ENCODE measurements around the gene TMEM272. TPM values are rescaled to one million over a fixed set of nuclear protein-coding genes. Genes with fewer than 3 reads are reported as not detected.

TMEM272 gene
- total and polyA plus RNA-seq, 3 experiments from 2014 or later: 0.12 to 0.69 (median 0.35) TPM

GRCh38 chr13:51862957-51863356 is 18.0 kb upstream of the TMEM272 start:
- peaks cover 7 to 16% of the 10 kb centered on the region in 2 donors for H3K27me3 Mint-ChIP-seq
- Histone ChIP-seq H3K4me1 (ENCODE audit: insufficient read depth, low read length) (peaks cover 3% of the 10 kb centered on the region), H3K27ac (ENCODE audit: low read depth, low read length) (no peak overlapping the region), H3K4me3 (ENCODE audit: low read length) (no peak overlapping the region), H3K9me3 (ENCODE audit: low read length) (no peaks in the 10 kb centered on the region), H3K27me3 (ENCODE audit: insufficient read depth, low read length, poor library complexity, severe bottlenecking) (no peaks in the 10 kb centered on the region), H3K36me3 (ENCODE audit: insufficient read depth, low read length) (no peaks in the 10 kb centered on the region)
- H3K9me3 Mint-ChIP-seq: no peaks in the 10 kb centered on the region
- H3K36me3 Mint-ChIP-seq: no peaks in the 10 kb centered on the region
- no peak overlapping the region for H3K4me3 Mint-ChIP-seq
- ChIA-PET CTCF (no interaction called here), POLR2A (no interaction called here)
- peaks cover 0 to 5% (median 4%) of the 10 kb centered on the region in 3 donors for H3K4me1 Mint-ChIP-seq
- DNase-seq: peak in 1 of 5 donors; percentile 11
- H3K27ac Mint-ChIP-seq: no peak overlapping the region

GRCh38 chr13:51861723-51862300 is 16.8 kb upstream of the TMEM272 start, which contains the start of gene CCDC70:
Gene CCDC70 (plus strand): TSS chr13:51861969. CDS start chr13:51865412, 3,443 bp downstream.
- no peak within 1 kb of the TSS for H3K27ac ChIP-seq (ENCODE audit: low read depth, low read length)
- Mint-ChIP-seq H3K36me3 (no peaks in the 10 kb centered on the region), H3K9me3 (no peaks in the 10 kb centered on the region), H3K4me3 (no peak within 1 kb of the TSS), H3K27ac (peak within 1 kb of the TSS in 1 of 8 donors; percentile 35), H3K4me1 (peaks cover 0 to 5% (median 4%) of the 10 kb centered on the region in 3 donors), H3K27me3 (peaks cover 7 to 11% of the 10 kb centered on the region in 2 donors)
- H3K27me3 ChIP-seq (ENCODE audit: insufficient read depth, low read length, poor library complexity, severe bottlenecking): no peaks in the 10 kb centered on the region
- no peaks in the 10 kb centered on the region for H3K36me3 ChIP-seq (ENCODE audit: insufficient read depth, low read length)
- ChIA-PET POLR2A (no interaction called here), CTCF (no interaction called here)
- no peak for DNase-seq
- H3K4me1 ChIP-seq (ENCODE audit: insufficient read depth, low read length): peaks cover 3% of the 10 kb centered on the region
- H3K4me3 ChIP-seq (ENCODE audit: low read length): no peak within 1 kb of the TSS
- H3K9me3 ChIP-seq (ENCODE audit: low read length): no peaks in the 10 kb centered on the region

- DNase-seq: no peak
- H3K27me3 Mint-ChIP-seq: peaks cover 5 to 25% of the 10 kb centered on the region in 2 donors
- H3K4me1 Mint-ChIP-seq: peaks cover 0 to 5% (median 4%) of the 10 kb centered on the region in 3 donors
- H3K27ac Mint-ChIP-seq: no peak overlapping the region
- no peaks in the 10 kb centered on the region for H3K9me3 ChIP-seq (ENCODE audit: low read length)
- H3K4me1 ChIP-seq (ENCODE audit: insufficient read depth, low read length): peaks cover 3% of the 10 kb centered on the region
- ChIA-PET POLR2A (no interaction called here), CTCF (interaction anchor here (1.9 kb wide), 1 partner anchor 9 kb away, joined by 8 read pairs; no protein-coding TSS in a partner anchor)
- H3K9me3 Mint-ChIP-seq: no peaks in the 10 kb centered on the region
- H3K36me3 ChIP-seq (ENCODE audit: insufficient read depth, low read length): no peaks in the 10 kb centered on the region
- H3K36me3 Mint-ChIP-seq: no peaks in the 10 kb centered on the region
- H3K4me3 Mint-ChIP-seq: no peak overlapping the region
- H3K4me3 ChIP-seq (ENCODE audit: low read length): no peak overlapping the region
- no peaks in the 10 kb centered on the region for H3K27me3 ChIP-seq (ENCODE audit: insufficient read depth, low read length, poor library complexity, severe bottlenecking)
- no peak overlapping the region for H3K27ac ChIP-seq (ENCODE audit: low read depth, low read length)
These were observed 13.7 kb upstream of the TMEM272 start for GRCh38 chr13:51858433-51859247.

- no peaks in the 10 kb centered on the region for H3K9me3 ChIP-seq (ENCODE audit: low read length)
- no peaks in the 10 kb centered on the region for H3K27me3 ChIP-seq (ENCODE audit: insufficient read depth, low read length, poor library complexity, severe bottlenecking)
- H3K9me3 Mint-ChIP-seq: no peaks in the 10 kb centered on the region
- H3K36me3 ChIP-seq (ENCODE audit: insufficient read depth, low read length): no peaks in the 10 kb centered on the region
- no peak overlapping the region for H3K4me3 Mint-ChIP-seq
- H3K27ac ChIP-seq (ENCODE audit: low read depth, low read length): no peak overlapping the region
- POLR2A ChIA-PET: no interaction called here
- H3K4me1 ChIP-seq (ENCODE audit: insufficient read depth, low read length): no peaks in the 10 kb centered on the region
- H3K36me3 Mint-ChIP-seq: no peaks in the 10 kb centered on the region
- H3K4me3 ChIP-seq (ENCODE audit: low read length): no peak overlapping the region
- H3K4me1 Mint-ChIP-seq: no peaks in the 10 kb centered on the region
- CTCF ChIA-PET: no interaction called here
- H3K27me3 Mint-ChIP-seq: peaks cover 2 to 31% of the 10 kb centered on the region in 2 donors
- DNase-seq: no peak
- no peak overlapping the region for H3K27ac Mint-ChIP-seq
These were observed 12.0 kb upstream of the TMEM272 start for GRCh38 chr13:51856998-51857397.

GRCh38 chr13:51856027-51856736 is 11.2 kb upstream of the TMEM272 start:
- no peak for DNase-seq
- Mint-ChIP-seq H3K4me3 (no peak overlapping the region), H3K4me1 (no peaks in the 10 kb centered on the region), H3K27me3 (peaks cover 7 to 36% of the 10 kb centered on the region in 2 donors), H3K27ac (no peak overlapping the region), H3K9me3 (no peaks in the 10 kb centered on the region), H3K36me3 (no peaks in the 10 kb centered on the region)
- Histone ChIP-seq H3K4me1 (ENCODE audit: insufficient read depth, low read length) (no peaks in the 10 kb centered on the region), H3K4me3 (ENCODE audit: low read length) (no peak overlapping the region), H3K27me3 (ENCODE audit: insufficient read depth, low read length, poor library complexity, severe bottlenecking) (no peaks in the 10 kb centered on the region), H3K27ac (ENCODE audit: low read depth, low read length) (no peak overlapping the region), H3K36me3 (ENCODE audit: insufficient read depth, low read length) (no peaks in the 10 kb centered on the region), H3K9me3 (ENCODE audit: low read length) (no peaks in the 10 kb centered on the region)
- POLR2A ChIA-PET: no interaction called here
- CTCF ChIA-PET: interaction anchor here (1.0 kb wide), 1 partner anchor 11 kb away, joined by 3 read pairs; the partner anchor contains the start of gene TMEM272

- H3K36me3 ChIP-seq (ENCODE audit: insufficient read depth, low read length): no peaks in the 10 kb centered on the region
- Mint-ChIP-seq H3K36me3 (no peaks in the 10 kb centered on the region), H3K27ac (no peak overlapping the region), H3K4me3 (no peak overlapping the region), H3K4me1 (peaks cover 4 to 12% (median 6%) of the 10 kb centered on the region in 3 donors), H3K9me3 (no peaks in the 10 kb centered on the region), H3K27me3 (peaks cover 9 to 27% of the 10 kb centered on the region in 2 donors)
- no peak overlapping the region for H3K4me3 ChIP-seq (ENCODE audit: low read length)
- DNase-seq: peak in 2 of 5 donors; percentile 14 to 29
- no peak overlapping the region for H3K27ac ChIP-seq (ENCODE audit: low read depth, low read length)
- no peaks in the 10 kb centered on the region for H3K27me3 ChIP-seq (ENCODE audit: insufficient read depth, low read length, poor library complexity, severe bottlenecking)
- ChIA-PET CTCF (interaction anchor here (0.8 to 2.2 kb wide), 6 partner anchors 10 to 34 kb away, joined by 3 to 8 read pairs (median 6); no protein-coding TSS in a partner anchor), POLR2A (no interaction called here)
- H3K9me3 ChIP-seq (ENCODE audit: low read length): no peaks in the 10 kb centered on the region
- H3K4me1 ChIP-seq (ENCODE audit: insufficient read depth, low read length): peaks cover 5% of the 10 kb centered on the region
These were observed 4.4 kb upstream of the TMEM272 start for GRCh38 chr13:51849145-51850101.

- ChIA-PET CTCF (interaction anchor here (0.8 to 2.2 kb wide), 4 partner anchors 10 to 33 kb away, joined by 3 to 8 read pairs (median 5); no protein-coding TSS in a partner anchor), POLR2A (no interaction called here)
- Mint-ChIP-seq H3K27ac (no peak overlapping the region), H3K4me3 (no peak overlapping the region), H3K9me3 (no peaks in the 10 kb centered on the region), H3K27me3 (peaks cover 9 to 25% of the 10 kb centered on the region in 2 donors), H3K36me3 (no peaks in the 10 kb centered on the region), H3K4me1 (peaks cover 4 to 13% (median 6%) of the 10 kb centered on the region in 3 donors)
- H3K4me3 ChIP-seq (ENCODE audit: low read length): no peak overlapping the region
- H3K36me3 ChIP-seq (ENCODE audit: insufficient read depth, low read length): no peaks in the 10 kb centered on the region
- H3K4me1 ChIP-seq (ENCODE audit: insufficient read depth, low read length): peaks cover 5% of the 10 kb centered on the region
- no peaks in the 10 kb centered on the region for H3K9me3 ChIP-seq (ENCODE audit: low read length)
- no peaks in the 10 kb centered on the region for H3K27me3 ChIP-seq (ENCODE audit: insufficient read depth, low read length, poor library complexity, severe bottlenecking)
- DNase-seq: no peak
- H3K27ac ChIP-seq (ENCODE audit: low read depth, low read length): no peak overlapping the region
These were observed 3.7 kb upstream of the TMEM272 start for GRCh38 chr13:51848674-51849073.
